HG03025 (cell line): ENCODE measurements around the gene ADAM19.

Source experiments
- ATAC-seq: cut with Tn5 transposase; IDR thresholded peaks from one replicate; pipeline ENCODE4 v1.9.1; 2021; ENCODE audit warnings: mild to moderate bottlenecking, moderate library complexity; ENCODE audit not compliant: unreplicated experiment, low FRiP score

Gene ADAM19

DNA sequence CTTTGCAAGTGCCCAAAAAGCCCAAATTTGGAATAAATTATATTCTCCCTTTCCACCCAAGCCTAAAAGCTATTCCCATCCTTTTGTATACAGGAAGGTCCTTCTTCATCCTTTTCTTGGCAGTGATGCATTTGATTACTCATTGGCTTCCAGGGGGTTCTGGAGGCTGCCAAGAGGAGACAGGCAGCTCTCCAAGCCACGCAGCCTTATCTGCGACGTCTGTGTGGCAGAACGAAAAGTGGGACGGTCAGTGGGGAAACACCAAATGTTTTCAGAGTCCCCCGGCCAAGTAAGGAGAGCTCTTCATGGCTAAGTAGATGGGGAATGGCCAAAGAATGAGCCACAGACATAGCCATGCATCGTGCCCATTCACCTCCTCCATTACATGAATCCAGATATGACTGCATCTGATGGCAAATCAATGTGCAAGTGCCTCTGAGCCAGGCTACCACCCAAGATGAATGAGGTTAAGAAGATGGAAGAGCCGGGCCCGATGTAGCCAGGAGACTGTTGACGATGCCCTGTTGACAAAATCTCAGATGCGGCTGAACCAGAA is 12.1 kb downstream of the ADAM19 start:
- ATAC-seq = no peak

GRCh38 chr5:157562111-157562581 is 13.4 kb downstream of the ADAM19 start:
- no peak for ATAC-seq

DNA sequence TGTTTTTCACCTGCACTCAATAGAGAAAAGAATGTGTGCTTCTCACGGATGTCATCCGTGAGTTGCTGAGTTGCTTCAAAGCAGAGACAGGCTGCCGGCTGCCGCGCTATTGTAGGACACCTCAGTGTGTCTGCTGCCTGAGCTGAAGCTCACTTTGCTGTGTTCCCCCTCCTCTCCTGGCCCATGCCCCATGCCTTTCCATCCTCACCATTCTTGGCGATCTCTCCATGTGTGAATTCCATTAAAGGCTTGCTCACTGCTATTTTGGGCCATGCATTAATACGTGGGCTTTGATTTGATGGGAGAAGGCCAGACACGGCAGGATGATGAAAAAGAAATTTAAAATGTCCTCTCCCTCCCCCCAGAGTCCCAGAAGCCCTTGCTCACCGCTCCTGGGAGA is 14.5 kb downstream of the ADAM19 start:
- ATAC-seq = no peak

DNA sequence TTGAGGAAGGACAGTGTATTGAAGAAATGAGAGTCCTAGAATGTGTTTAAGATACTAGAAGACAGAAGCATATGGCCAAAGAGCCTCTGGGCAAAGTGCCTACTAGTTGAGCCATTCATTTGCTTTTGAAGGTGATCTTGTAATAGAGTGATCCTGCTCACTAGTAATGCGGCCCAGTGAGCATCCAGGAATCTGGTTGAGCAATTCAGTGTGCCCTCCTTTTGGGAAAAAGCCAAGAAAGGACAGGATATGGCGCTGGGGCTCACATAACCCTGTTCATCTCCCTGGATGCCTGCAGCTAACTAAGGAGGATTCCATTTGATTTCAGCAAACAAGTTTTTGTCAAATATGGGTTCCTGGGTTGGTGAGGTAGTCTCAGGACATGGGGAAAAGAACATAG is 16.3 kb downstream of the ADAM19 start:
- no peak for ATAC-seq

DNA sequence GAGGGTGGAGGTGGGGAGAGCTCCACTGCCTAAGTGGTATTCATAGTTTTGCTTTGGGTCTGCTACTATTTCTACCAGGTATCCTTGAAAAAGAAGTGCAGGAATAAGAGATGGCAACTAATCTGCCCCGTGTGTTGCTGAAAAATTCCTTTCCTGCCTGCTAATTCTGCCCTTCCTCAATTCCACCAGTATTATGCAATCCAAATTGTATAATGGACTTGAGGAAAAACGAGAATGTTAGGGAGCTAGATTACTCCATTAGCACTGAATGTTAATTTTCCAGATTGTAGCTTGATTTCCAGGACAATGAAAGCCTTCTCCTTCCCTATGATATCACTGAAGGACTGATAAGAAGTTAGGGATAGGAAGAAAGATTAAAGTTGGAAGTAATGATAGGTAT is 16.9 kb downstream of the ADAM19 start:
- ATAC-seq = no peak

DNA sequence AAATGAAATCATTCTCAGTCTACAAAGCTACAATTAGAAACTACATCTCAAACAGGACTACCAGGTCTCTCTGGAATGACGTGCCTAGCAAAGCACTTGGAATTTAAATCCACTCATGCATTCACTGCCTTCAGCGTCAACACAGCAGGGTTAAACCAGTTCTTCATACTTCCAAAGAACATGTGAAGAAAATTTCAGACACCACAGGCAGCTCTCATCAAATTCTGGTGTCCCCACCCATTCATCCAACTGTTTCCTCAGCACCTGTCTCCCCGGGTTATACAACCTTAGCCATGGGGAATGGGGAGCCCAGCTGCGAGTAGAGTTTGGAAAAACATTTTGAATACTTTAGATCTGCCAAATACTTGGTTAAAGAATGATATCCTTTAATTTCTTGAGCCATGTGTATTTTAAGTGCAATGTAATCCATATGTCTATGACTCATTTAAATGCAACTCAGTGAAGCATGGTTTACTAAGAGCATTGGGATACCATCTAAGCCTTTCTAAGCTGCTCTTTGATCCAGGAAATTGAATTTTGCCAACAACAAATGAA is 17.5 kb downstream of the ADAM19 start:
- ATAC-seq = no peak

GRCh38 chr5:157556615-157557418 is 18.8 kb downstream of the ADAM19 start:
- ATAC-seq = no peak

- ATAC-seq = no peak
These were observed 20.4 kb downstream of the ADAM19 start for GRCh38 chr5:157555037-157555640.

- no peak for ATAC-seq
These were observed 21.2 kb downstream of the ADAM19 start for GRCh38 chr5:157554179-157555036.

GRCh38 chr5:157552650-157553049 is 22.9 kb downstream of the ADAM19 start:
- no peak for ATAC-seq

DNA sequence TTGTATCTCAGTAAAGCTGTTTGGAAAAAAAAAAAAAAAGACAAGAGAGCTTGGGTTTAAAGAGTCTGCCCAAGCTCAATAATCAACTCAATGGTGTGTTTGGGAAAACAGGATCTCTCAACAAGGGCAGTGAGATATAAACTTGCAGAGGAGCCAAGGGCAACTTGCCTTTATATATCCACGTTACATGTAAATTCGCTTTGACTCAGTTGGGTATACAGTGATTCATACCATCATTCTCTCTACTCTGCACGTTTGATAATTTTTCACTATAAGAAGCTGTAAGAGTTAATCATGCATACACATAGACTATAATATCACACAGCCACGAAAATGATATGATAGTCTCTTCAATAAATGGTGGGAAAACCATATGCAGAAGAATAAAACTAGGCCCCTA is 24.9 kb downstream of the ADAM19 start:
- no peak for ATAC-seq

DNA sequence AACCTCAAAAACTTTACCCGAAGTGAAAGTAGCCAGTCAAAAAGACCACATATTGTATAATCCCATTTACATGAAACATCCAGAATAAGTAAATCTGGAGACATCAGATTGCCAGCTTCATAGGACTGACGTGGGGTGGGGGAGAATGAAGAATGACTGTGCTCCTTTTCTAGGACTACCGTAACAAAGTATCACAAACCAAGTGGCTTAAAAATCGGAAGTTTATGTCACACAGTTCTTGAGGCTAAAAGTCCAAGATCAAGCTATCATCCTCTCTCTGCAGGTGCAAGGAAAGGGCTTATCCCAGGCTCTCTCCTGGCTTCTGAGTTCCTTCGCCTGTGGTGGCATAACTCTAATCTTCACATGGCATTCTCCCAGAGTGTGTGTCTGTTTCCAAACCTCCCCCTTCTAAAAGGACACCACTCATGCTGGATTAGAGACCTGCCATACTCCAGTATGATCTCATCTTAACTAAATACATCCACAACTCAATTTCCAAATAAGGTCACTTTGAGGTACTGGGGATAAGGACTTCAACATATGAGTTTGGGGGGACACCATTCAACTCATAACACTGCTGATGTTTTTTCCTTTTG is 25.5 kb downstream of the ADAM19 start:
- ATAC-seq = no peak

- ATAC-seq = no peak
These were observed 26.3 kb downstream of the ADAM19 start for GRCh38 chr5:157549283-157549629.

DNA sequence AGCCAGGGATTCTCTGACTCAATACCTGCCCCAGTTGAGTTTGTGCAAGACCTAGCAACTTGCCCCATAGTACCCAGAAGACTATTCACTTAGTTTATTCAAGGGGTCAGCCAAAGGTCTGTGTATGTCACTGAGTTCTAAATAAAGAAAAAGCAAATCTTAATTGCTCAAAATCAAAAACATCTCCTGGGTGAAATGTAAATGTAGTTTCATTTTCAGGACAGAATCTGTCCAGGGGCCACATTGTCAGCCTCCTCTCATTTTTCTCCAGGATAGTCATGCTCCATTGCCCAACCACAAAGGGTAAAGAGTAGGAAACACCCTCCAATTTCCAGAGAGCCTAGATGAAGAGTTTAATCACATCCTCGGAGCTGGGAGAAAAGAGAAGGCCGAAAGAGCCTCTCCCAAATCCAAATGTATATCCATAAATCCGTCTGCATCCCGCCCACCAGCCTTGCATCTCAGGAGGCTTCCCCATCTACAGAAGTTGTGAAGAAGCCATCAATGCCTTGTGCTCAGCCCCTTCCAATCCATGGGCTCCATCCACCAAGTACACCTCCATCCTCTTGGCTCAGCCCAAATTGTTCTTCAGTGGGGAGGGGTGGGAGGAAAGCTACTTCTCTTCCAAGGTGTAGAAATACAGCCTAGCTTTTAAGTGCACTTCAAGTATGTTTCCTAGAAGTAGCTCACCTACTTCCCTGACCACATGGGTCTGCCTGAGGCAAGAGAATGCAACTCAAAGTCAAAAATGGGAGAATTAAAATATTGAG is 26.9 kb downstream of the ADAM19 start:
- no peak for ATAC-seq

GRCh38 chr5:157547941-157548512 is 27.5 kb downstream of the ADAM19 start:
- ATAC-seq = no peak

DNA sequence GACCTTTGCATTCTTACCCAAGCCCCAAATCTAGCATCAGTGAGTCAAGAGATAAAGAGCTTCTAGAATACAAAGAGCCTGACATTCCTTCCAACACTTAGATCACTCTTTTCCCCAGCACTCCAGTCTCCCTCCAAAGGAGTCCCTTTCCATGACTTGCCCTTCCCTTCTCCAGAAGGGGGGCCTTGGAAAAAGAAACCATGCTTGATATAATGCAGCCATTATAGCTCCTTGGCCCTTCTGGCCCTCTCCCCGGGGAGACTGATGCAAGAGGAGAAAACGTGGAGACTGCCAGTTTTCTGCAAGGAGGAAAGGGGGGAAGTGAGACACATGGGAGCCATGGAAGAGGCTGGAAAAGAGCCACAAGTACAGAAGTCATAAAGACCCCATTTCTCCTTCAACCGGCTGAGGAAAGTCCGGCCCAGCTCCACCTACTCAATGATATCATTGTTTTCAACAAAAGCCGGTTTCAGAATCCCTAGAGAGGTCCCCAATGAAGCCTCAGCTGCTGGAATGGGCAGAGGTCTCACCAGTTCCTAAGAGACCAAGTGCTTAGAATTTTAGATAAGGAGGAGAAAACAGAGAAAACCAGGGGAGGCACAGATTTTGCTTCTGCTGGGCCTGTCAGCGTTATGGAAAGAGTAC is 29.0 kb downstream of the ADAM19 start:
- no peak for ATAC-seq

GRCh38 chr5:157545610-157546310 is 29.8 kb downstream of the ADAM19 start:
- ATAC-seq = no peak

DNA sequence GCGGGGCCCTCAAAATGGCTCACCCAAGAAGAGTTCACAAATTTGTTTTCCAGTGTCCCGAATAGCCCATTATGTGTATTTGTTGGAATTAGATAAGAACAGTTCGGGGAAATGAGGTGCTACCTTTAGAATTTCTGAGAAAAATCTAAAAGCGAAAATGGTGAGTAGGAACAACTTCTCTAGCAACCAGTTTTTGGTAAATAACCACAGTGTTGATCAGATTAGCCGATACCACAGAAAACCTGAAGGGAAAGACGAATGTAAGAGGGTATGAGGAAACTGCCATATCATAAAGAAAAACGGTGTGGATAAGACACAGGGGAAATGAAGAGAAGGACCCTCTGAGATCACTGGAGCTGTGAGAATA is 31.0 kb downstream of the ADAM19 start:
- no peak for ATAC-seq
